Measurements from ENCODE around the gene KIAA0930.
"Not testable (repeated sequence)": the region's sequence is repeated elsewhere in the genome, so short reads cannot be mapped to it uniquely, and the experiment has no call there.

KIAA0930 gene

DNA sequence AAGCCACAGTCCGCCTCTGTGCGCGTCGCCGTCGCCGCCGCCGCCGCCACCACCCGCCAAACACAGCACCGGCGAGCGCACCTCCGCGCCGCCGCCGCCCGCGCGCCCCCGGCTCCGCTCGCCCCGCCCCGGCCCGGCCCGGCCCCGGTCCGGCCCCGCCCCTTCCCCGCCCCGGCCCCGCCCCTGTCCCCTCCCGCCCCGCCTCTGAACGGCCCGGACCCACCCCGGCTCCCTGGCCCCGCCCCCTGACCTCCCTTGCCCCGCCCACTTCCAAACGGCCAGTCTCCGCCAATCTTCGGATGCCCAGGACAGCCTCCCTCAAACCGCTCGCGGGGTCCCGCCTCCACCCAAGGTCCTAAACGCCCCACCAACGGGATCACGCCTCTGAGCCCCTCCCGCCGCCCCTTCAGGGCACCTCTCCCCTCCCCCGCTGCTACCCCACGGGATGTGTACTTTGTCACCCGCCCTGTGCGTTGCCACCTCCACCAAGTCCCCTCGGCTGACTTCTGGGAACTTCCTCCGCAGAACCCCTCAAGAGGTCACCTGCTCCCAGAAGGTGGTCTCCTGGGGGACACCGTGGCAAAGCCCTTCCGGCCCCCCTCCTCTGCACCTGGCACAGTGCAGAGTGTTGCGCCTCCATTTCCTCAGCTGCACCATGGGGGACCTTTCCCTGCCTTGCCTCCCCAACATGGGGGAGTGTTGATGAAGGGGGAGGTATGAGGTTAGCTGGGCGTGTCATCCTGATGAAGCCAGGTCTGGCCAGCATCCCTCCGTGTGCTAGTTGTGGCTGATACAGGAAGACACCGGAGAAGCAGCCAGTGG lies at the start of gene KIAA0930:
TSS of gene KIAA0930 (minus strand) at position 85 of the 822 bp plus-strand sequence. CDS start 191 bp downstream, outside the sequence.
- DNase-seq (ENCODE audit: low read depth, low spot score), result peak; percentile 44

DNA sequence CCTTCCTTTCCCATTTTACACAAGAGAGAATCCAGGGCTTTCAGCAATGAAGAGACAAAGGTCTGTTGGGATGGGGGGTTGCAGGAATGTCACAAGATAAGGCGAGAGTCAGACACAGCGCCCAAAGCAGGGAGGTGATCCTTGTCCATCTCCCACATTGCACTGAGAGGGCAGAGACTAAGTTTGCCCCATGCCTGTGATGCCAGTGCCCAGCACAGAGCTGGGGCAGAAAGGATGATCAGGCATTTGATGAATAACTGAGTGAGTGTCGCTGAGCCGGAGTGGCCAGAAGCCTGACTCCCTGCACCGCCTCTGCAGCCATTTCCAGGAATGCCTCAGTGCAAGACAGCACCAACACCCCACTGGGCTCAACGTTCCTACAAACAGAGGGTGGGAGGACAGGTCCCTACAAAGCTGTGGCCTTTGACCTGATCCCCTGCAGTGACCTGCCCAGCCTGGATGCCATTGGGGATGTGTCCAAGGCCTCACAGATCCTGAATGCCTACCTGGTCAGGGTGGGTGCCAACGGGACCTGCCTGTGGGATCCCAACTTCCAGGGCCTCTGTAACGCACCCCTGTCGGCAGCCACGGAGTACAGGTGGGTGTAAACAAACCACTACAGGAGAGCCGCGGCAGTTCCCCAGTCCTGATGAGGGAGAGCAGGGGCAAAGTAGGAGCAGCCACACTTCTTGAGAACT lies 46.3 kb upstream of the KIAA0930 start:
- no peak for DNase-seq (ENCODE audit: low read depth, low spot score)

DNA sequence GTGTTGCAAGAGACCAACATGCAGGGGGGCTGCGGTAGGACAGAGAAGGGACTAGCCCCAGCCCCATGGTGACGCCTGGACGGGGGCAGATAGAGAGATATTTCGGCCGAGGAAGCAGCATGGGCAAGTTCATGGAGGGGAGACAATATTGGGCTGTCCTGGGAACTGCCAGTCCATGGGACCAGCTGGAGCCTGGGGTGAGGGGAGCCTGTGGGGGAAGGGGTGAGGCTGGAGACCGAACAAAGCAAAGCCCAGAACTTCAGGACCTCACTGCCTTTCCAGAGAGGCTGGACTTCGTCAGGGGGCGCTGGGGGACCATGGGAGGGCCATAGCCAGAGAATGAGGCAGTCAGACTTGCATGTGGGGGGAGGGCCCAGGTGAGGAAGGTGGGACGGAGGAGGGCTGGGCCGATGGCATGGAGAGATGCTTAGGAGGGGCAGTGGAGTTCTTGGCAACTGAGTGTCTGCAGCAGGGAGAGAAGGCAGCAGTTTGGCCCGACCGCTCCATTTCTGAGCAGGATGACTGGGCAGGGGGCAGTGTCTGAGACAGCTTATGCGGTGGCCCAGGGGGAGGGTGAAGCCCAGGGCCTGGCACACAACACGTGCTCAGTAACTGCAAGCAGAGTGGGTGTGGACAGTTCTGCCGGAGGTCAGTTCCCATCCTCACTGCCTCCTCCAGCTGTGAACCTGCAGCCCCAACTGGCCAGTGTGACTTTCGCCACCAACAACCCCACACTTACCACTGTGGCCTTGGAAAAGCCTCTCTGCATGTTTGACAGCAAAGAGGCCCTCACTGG lies 44.8 kb upstream of the KIAA0930 start:
- no peak for DNase-seq (ENCODE audit: low read depth, low spot score)

DNA sequence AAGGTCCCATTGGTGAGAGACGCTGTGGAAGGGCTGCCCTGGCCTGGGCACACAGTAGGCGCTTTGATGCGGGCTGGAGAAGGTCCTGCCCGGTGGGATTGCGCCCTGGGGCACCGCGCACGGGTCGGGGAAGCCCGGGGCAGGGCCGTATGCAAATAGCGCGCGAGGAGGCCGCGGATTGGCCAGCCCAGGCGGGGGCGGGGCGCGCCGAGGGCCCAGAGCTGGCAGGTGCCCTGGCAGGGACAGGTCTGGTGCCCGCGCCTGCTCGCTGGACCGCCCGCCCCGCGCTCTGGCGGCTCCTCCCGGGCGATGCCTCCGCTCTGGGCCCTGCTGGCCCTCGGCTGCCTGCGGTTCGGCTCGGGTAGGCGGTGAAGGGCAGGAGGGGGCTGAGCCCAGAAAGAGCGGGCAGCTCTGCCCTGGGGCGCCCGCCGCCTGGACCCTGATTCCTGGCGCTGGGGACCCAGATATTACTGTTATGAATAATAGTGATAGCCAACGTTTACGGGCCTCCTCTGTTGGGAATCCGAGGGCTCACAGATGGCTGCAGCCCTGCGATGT lies 44.1 kb upstream of the KIAA0930 start, which contains the start of gene UPK3A:
TSS of gene UPK3A (plus strand) at position 245 of the 558 bp plus-strand sequence. CDS start at position 310, 65 bp downstream.
- peak; percentile 67 for DNase-seq (ENCODE audit: low read depth, low spot score)

DNA sequence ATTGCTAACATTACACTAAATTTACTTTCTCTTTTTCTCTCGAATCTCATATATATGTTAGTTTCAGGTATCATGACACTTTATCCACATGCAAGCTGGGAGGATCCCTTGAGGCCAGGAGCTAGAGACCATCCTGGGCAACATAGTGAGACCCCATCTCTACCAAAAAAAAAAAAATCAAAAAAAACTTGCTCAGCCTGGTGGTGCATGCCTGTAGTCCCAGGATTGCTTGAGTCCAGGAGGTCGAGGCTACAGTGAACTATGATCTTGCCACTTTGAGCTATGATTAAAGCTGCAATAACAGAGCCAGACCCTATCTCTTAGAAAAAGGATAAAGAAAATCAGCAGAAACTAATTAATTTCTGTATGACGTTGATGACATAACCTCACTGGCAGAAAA lies 40.3 kb upstream of the KIAA0930 start:
- no peak for DNase-seq (ENCODE audit: low read depth, low spot score)

DNA sequence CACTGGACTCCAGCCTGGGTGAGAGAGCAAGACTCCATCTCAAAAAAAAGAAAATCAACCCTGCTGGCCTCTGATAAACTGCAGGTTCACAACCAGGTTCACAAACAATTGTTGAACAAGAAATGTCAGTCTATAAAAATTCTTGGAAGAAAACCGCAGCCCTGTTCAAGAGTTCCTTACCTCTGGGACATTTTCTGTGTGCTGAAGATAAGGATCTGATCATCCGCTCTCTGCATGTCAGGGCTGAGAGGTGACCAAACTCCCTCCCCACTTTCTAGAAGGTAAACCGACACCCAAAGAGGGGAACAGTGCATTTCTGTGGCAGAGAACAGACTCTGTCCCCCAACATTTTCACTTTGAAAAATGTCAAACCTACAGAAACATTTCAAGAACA lies 39.9 kb upstream of the KIAA0930 start:
- DNase-seq (ENCODE audit: low read depth, low spot score), result no peak

DNA sequence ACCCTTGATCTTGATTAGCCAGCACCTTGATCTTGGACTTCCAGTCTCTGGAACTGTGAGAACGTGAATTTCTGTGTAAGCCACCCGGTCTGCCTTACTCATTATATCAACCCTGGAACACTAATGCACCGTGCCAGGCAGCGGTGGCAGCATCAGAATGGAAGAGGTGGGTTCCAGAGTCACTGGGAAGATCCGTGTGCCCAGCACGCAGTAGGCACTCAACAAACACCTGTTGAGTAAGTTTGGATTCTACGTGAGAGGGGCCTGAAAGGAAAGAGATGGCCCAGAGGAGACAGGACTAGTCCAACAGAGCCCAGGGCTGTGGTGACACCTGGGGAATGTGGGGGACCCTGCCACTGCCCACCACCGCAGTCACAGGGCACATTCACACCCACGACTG lies 37.4 kb upstream of the KIAA0930 start:
- no peak for DNase-seq (ENCODE audit: low read depth, low spot score)

DNA sequence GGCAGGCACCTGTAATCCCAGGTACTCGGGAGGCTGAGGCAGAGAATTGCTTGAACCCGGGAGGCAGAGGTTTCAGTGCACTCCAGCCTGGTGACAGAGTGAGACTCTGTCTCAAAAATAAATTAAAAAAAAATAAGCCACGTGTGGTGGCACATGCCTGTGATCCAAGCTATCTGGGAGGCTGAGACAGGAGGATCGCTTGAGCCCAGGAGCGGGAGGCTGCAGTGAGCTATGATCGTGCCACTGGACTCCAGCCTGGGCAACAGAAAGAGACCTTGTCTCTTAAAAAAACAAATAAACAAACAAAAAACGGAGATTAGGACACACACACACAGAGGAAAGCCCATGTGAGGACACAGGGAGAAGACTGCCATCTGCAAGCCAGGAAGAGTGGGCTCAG lies 37.0 kb upstream of the KIAA0930 start:
- DNase-seq (ENCODE audit: low read depth, low spot score), result not testable (repeated sequence)

DNA sequence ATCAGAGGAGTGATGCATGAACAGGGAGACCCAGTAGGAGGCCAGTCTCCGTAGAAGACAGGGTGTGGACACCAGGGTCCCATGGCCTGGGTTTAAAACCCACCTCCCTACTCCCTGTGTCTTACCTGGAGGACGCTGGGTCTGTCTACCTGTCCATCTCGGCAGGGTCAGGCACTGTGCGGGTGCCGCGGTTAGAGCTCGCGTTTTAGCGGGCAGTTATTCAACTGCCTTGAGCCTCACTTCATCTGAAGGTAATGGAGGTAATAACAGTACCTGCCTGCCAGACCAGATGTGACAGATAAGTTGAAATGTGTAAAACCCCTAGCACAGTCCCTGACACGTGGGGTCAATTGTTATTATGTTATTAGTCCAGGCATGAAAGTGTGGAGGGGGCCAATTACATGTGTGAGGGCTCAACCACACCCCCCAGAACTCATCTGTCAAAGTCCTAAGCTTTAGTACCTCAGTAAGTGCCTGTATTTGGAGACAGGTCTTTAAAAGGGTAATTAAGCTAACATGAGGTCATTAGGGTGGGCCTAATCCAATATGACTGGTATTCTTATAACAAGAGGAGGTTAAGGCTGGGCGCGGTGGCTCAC lies 35.9 kb upstream of the KIAA0930 start:
- no peak for DNase-seq (ENCODE audit: low read depth, low spot score)

DNA sequence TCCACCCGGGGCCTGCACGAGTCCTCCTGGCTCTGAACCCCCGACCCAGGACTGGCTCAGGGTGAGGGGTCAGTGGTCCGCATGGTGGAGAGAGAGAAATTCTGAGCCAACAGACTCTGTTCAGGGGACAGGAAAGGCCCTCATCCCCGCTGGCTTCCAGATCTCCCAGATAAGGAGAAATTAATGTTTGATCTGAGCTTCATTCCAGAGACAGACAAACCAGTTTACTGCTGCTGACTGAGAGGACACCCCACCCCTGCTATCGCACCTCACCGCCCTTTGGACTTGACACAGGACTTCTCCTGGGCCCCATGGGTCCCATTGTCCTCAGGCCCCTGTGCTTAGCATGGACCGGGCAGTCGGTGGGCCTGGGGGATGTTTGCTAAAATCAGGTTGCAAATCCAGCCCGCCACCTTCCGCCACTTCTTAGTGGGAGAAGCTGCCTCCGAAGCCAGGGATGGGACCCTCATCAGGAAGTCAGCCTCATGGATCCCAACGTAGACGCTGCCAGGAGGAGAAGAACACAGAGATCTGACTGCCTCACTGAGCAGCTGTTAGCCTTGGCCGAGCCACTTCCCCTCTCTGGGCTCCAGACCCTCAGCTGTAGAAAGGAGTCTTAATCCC lies 32.9 kb upstream of the KIAA0930 start:
- DNase-seq (ENCODE audit: low read depth, low spot score), result no peak

DNA sequence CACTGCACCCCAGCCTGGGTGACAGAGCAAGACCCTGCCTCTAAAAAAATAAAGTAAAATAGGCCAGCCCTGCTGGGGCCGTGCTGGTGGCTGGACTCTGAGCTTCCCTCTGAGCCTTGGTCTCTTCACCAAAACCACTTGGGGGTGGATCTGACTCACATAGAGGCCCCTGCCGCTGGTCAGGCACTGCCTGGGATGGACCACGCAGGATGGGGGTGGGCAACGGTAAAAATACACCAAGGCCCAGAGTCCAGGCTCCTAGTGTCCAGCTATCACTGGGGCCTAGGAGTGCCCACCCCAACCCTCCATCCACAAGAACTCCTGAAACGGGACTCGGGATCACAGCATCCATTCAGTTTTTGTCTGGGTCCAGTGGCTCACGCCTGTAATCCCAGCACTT lies 31.8 kb upstream of the KIAA0930 start:
- DNase-seq (ENCODE audit: low read depth, low spot score), result no peak

DNA sequence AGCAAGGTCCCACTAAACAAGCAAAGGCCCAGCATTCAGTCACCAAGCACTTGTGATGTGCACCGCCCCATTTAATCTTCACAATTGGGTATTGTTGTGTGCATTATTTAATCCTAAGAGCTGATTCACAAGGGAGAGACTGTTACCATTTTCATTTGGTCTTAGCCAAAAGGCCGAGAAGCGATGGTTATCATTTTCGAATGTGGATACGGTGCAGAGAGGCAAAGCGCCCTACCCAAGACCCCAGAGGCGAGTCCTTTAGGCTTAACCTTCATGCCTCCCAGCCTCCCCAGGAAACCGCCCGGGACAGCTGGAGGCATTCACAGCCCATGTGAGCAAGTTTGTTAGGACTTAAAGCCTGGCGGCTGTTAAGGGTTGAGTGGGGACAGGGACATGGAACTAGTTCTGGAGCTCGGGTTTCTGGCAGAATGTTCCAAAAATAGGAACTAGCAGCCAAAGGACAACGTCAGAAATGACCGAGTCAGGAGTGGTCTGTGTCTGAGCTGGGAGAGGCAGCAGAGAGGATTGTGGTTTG lies 31.0 kb upstream of the KIAA0930 start:
- no peak for DNase-seq (ENCODE audit: low read depth, low spot score)

DNA sequence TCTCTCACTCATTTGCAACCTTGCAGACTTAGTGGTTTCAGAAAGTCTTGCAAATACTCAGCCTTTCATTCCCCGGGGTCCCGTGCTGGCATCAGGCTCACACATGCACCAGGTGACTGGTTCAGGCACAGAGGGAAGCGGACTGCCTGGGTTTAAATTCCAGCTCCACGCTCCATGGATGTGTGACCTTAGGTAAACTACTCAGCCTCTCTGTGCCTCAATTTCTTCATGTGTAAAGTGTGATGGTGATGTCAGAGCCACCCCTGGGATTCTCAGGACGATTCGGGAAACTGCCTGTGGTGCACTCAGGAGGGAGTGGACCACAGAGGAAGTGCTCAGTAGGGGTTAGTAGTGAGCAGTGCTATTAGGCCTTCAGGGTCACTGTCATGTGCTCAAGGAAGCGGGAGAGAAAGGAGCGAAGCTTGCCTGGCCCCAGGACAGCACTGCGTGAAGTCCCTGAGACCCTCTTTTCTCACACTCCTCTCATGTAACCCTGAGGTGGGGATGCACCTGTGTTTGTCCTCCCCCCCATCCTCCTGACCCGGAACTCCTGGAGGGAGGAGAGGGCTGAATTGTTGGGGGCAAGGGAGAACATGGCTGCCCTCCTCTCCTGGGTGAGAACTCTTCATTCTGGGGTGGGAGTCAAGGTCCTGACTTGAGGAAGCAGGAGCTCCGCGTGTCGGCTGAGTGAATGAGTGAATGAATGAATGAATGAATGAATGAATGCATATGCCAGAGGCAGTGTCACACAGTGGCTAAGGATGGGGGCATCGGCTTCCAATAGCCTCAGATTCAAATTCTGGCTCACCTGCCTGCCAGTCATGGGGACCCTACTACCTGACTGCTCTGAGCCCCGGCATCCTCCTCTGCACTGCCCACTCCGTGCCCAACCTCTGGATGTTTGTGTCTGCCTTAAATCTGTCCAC lies 29.7 kb upstream of the KIAA0930 start:
- no peak for DNase-seq (ENCODE audit: low read depth, low spot score)

DNA sequence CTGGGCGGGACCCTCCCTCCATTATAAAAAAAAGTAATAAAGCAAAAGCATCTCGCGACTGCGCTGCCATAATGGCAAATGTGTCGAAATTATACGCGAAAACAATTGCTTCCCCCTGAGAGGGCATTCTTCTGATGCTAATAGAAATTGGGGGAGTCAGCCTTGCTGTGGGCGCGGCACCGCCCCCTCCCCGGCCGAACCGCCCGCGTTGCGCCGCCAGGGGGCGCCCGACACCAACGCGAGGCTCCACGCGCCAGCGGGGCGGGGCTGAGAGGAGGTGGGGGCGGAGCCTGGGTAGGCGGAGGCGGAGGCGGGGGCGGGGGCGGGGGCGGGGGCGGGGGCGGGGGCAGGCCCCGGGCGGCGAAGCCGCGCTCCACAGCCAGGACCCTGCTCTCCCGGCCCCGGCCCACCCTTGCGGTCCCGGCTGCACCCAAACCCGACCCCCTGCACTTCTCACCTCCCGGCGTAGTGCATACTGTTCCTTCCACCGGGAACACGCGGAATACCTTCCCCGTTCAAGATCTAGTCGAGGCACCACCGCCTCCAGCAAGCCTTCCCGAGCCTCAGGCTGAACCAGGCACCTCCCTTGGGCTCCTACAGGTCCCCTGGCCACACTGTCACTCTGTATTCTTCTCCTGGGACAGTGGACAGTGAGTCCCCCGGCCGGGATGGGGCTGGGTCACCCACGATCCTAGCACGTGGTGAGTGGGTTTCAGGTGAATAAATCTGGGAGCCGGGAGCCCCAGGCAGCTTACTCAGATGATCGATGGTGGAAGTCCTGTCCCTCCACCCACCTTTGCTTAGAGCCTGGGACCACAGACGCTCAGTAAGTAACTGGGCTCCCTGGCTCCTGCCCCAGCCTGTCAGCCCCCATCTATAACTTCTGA lies 28.5 kb upstream of the KIAA0930 start:
- DNase-seq (ENCODE audit: low read depth, low spot score), result peak; percentile 88

DNA sequence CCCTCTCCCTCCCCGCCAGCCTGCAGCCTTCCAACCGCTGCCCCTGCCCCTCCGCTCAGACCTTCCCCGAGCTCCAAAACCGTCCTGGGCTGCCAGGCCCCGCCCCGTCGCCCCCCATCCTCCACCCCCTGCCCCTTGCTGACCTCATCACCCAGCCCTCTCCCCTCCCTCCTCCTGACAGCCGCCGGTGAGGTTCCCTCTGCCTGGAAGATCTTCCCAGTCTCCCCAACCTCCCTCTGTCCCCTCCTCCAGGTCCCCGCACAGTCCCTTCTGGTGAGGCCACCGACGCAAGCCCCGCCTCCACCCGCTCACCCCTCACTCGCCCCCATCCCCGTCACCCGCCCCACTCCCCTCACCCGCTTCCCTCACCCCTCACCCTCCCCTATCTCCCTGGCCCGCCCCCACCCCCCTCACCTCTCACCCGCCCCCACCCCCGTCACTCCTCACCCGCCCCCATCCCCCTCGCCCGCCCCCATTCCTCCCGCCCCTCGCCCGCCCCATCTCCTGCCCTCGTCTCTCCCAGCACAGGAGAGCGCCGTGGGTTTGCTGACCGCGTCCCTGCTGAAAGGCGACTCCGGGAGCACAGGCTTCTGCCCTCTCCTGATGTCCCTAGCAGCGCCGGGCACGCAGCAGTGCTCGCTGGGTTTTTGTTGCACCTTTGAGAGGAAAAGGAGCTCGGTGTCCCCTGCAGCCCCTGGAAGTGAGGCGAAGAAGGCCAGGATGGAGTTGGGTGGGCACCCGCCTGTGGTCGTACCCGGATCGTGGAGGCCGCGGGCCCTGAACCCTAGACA lies 27.7 kb upstream of the KIAA0930 start:
- DNase-seq (ENCODE audit: low read depth, low spot score), result peak; percentile 65

DNA sequence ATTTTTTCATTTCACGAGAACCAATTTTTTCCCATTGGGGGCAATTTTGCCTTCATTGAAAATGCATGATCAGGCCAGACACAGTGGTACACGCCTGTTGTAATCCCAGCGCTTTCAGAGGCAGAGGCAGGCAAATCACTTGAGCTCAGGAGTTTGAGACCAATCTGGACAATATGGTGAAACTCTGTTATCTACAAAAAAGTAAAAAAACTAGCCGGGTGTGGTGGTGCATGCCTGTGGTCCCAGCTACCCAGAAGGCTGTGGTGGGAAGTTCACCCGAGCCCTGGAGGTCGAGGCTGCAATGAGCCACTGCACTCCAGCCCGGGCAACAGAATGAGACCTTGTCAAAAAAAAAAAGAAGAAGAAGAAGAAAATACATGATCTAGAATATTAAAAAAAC lies 24.8 kb upstream of the KIAA0930 start:
- DNase-seq (ENCODE audit: low read depth, low spot score), result no peak

DNA sequence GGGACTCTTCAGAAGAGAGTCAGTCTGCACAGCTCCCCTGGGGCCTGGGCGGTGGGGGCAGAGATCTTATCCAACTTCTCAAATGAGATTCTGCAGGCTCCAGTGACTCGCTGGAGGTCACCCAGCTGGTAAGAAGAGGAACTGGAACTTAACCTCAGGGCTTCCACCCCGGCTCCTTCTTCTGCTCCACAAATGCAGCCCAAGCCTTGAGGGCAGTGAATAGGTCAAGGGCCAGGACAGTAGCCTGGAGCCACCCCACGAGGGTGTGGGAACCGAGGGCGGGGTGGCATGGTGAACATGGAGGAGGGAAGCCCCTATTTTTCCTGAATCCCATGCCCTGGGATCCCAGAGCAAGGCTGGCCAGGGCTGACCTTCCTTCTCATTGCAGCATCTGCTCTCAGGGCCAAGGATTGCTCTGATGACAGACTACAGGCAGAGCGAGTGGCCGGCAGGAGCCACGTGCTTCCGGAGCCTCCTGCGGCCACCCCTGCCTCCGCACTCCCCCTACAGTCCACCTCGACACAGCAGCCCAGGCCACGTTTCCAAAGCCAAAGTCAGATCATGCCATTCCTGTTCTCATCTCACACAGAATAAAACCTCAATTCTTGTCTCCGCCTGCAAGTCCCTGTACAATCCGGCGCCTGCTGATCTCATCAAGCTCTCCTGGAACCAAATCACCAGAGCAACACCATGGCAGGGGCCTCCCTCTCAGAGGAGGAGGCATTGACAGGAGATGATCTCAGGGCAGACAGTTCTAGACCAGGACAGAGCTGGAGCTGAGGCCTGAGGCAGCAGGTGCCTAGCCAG lies 23.0 kb upstream of the KIAA0930 start:
- DNase-seq (ENCODE audit: low read depth, low spot score), result peak; percentile 91

Measured in ELF-1 (cell line).